ENCODE data around the gene CTNNA1.

CTNNA1 gene

DNA sequence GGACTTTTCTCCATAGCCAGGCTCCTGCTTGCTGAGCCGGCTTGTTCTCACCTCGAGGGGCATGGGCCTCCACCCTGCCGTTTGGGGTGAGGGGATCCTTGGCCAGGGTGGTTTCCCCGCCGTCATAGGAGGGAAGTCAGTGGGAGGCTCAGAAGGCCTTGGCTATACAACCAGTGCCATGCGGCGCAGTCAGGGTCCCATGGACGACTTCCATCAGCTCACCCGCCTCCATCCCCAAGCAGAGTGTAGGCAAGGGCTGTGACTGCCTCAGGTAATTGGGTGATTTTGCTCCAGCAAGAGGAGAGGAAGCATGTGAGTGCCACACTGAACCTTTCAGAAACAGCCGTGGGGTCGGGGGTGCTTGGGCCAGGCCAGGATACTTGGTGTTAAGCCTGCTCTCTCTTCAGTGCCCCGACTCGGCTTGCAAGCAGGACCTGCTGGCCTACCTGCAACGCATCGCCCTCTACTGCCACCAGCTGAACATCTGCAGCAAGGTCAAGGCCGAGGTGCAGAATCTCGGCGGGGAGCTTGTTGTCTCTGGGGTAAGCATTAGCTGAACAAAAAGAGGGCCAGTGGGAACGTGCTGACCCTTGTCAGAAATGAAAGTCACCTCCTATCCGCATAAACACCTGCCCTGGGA, 179.1 kb downstream of the CTNNA1 start:
- DNase-seq (ENCODE audit: low spot score): peak; percentile 4

DNA sequence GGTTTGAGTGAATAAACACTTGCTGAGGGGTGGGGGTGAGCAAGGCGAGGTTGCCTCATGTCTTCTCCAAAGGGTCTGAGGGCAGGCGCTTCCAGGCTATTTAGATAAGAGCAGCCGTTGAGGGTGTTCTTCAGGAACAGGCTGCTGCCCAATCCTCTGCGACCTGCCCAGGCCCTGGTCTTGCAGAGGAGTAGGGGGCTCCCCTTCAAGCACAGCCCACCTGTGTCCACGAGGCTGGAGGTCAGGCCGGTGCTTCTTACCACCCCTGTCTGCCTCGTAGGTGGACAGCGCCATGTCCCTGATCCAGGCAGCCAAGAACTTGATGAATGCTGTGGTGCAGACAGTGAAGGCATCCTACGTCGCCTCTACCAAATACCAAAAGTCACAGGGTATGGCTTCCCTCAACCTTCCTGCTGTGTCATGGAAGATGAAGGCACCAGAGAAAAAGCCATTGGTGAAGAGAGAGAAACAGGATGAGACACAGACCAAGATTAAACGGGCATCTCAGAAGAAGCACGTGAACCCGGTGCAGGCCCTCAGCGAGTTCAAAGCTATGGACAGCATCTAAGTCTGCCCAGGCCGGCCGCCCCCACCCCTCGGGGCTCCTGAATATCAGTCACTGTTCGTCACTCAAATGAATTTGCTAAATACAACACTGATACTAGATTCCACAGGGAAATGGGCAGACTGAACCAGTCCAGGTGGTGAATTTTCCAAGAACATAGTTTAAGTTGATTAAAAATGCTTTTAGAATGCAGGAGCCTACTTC, 180.5 kb downstream of the CTNNA1 start:
- DNase-seq (ENCODE audit: low spot score): no peak

DNA sequence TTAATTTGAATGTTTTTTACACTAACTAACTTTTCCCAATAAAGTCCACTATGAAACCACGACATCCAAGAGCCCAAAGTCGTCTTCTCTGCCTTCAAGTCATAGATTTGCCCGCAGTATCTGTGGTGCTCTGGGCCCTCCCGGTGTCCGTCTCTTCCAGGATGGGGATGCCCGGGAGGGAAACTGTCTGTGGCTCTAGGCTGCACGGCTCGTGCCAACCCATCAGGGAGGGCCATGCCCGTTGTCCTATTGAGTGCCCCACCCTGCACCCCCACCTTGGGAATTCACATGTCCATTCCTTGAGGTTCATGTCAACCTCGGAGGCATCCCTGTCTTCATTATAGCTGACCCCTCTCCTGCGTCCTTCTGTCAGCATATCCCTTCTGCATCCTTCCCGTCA, 181.7 kb downstream of the CTNNA1 start:
- DNase-seq (ENCODE audit: low spot score): no peak

DNA sequence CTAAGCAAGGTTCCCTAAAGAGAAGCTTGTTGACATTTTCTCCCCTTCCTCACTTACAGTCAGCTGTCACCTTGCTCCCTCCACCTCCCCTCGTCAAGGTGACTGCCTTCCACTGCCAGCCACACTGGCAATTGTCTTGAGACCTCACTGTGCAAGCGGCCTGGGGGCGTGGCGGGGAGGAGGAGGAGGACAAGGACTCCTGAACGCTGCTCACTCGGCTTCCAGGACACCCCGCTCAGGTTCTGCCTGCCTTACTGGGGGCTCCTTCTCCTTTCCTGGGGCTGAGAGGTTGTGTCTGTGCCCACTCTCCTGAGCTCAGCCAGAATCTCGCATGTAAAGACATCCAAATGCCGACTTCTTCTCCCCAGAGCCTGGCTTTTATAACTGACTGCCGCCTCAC, 182.2 kb downstream of the CTNNA1 start:
- no peak for DNase-seq (ENCODE audit: low spot score)

DNA sequence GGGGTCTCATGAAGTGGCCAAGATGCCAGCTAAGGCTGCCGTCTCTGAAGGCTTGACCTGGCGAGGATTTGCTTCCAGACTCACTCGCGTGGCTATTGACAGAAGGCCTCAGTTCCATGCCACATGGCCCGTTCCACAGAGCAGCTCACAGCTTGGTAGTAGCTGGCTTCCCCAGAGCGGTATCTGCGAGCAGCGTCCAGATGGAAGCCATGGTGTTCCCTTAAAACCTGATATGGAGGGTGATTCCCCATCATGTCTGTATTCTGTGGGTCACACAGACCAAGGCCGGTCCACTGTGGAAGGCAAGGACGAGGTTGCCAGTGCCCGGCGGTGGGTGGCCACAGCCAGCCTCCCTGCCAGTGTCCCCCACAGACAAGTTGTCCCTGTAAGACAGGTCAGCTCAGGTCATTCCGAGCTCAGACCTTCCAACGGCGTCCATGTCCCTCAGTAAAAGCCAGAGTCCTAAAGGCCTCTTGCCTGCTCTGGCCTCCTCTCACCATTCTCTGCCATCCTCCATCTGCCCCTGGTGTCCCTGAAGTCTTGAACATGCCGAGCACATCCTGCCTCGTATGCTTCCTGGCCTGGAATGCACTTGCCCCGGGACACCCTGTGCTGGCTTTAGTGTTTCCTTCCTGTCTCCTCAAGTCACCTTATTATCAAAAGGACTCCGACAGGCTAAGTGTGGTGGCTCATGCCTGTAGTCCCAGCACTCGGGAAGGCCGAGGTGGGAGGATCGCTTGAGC, 183.2 kb downstream of the CTNNA1 start:
- no peak for DNase-seq (ENCODE audit: low spot score)

DNA sequence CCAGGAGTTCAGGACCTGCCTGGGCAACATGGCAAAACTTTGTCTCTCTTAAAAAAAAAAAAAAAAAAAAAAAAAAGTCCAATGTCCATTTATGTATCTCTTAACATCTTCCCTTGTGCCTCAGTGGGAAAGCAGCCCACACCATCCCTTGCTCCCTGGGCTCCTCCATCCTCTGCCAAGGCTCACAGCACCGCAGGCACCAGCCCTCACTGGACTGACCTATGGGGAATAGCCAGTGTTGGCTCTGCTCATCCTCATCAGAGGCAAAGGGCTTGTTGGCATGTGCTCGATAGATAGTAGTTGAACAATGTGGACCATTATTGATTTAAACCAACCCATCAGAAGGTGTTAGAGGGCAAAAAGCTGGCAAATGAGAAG, 183.7 kb downstream of the CTNNA1 start:
- no peak for DNase-seq (ENCODE audit: low spot score)

DNA sequence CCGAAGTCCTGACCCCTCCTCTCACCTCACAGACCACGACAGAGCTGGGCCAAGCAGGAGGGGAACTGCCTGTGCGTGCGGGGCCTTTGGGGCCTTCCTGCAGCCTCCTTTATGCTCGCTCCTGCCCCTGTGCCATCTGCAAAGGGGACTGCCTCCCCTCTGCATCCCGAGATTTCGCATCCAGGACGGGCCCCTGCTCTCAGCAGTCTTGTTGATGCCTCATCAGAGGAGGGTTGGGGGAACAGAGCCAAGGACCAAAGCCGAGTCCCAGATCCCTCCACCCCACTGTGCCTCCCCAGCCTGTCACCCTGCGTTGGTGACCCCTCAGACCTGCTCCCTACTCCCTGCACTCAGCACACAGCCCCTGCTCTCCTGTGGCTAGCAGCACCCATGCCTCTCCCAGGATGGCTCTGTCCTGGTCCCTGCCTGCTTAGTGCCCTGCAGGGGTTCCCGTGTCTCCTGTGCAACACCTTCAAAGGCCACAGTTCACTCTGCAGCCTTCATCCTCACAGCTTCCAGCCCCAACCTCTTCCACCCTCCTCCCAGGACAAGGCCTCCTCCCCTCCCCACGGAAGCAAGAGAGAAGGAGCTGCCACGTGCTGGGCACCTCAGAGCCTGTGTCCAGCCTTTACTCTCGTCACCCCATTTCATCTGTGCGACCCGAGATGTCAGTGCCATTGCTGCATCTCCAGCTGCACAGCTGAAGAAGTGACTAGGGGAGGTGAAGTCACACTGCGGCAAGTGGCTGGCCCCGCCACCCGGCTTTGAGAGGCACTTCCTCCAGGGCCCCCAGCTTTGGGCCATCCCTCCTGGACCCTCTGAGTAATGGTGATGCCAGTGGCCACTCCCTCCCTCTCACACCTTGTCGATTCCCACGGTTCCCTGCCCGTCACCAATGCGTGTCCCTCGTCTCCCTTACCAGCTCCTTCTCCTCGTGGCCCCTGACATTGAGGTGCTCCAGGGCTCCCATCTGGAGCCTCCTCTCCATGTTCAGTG, 184.5 kb downstream of the CTNNA1 start:
- DNase-seq (ENCODE audit: low spot score): no peak

DNA sequence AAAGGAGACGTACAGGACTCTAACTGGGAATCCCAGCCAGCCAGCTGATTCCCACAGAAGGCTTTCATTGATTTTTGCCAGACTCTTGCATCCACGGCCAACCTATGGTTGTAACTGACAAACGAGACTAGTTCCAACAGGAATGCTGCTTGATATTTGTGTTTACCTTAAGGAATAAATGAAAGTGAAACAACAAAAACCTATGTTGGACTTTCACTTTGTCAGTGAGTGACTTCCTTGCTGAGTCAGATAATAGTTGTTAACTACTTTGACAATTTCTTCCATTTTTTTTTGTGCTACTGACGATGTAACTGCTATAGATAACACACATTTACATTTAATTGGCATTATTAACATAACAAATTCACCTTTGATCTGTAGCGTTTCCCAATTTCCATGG, 185.3 kb downstream of the CTNNA1 start:
- DNase-seq (ENCODE audit: low spot score): no peak

DNA sequence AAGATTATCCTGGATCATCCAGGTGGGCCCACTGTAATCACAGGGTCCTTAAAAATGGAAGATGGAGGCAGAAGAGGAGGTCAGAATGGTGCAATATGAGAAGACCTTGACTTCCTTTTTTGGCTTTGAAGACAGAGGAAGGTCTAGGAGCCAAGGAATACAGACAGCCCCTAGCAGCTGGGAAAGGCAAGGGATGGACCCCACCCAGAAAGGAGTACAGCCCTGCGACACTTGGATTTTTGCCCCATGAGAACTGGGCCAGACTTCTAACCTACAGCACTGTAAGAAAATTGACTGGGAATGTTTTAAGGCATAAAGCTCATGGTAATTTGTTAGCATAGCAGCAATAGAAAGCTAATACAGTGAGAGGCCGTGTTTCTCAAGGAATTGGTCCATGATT, 188.8 kb downstream of the CTNNA1 start:
- no peak for DNase-seq (ENCODE audit: low spot score)

DNA sequence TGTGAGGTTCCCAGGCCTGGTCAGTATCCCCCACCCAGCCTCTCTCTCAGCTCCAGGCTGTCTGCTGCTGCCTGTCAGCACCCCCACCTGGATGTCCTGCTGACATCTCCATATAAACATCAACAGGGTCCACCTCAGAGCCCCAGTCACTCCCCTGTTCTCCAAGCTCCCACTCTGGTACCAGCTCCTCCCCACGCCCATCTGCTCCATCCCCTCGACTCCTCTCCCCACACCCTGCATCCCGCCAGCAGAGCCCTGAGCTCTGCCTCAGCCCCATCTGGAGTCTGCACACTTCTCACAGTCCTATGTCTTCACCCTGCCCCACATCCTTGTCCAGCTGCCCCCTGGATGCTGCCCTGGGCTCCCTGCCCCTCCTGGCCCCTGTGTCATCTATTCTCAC, 189.6 kb downstream of the CTNNA1 start:
- no peak for DNase-seq (ENCODE audit: low spot score)

DNA sequence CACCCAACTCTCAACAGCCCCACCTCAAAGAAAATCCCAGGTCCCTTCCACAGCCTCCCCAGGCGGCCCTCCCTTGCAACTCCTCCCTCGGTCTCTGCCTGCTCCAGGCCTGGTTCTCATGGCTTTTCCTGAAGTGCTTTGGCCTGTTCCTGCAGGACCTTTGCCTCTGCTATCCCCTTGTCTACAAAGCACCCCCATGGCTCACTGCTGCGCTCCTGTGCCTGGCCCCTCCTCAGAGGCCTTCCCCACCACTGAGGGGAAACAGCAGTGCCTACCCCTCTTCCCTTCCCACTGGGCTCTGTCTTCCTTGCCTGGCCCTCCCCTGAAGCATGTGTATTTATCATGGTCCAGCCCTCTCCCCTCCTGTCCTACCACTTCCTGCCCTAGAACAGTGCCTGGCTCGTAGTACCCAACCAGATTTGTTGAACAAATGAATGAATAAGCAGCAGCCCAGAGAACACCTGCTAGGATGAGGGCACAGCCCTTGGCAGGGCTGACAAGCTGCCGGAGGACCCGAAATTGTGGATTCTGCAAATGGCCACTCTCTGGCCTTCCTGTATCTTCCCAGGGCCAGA, 190.5 kb downstream of the CTNNA1 start:
- DNase-seq (ENCODE audit: low spot score): no peak

DNA sequence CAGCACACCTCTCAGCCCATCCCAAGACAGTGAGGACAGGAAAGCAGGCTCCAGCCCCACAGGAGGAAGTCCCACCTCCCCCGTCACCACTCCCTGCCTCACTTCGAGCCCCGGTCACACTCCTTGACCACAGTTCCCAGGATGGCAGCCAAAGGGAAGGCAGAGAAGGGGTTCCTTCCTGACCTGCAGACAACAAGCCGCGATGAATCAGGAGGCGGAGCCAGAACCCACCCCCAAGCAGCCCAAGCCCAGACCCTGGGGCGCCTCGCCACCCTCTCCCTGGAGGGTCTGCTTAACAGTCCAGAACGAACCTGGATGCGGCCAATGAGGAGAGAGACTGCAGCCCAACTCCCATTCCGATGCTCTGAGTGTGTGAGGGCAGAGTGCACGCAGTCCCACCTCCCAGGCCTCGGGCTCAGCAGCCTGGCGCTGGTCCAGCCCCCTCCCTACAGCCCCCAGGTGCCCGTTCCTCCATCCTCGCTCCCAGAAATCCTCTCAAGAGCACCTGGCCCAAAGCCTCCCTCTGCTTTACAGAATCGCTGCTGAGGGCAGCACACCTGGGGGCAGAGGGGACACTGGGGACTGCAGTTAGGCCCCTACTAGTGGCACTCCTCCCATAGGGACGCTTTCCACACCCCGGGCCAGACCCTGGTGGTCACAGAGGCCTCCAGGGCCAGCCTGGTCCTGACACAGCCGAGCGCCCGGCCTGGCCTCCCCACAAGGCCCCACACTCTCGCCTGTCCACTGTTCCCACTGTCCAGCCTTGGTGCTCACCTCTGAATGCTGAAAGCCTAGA, 191.5 kb downstream of the CTNNA1 start:
- no peak for DNase-seq (ENCODE audit: low spot score)

DNA sequence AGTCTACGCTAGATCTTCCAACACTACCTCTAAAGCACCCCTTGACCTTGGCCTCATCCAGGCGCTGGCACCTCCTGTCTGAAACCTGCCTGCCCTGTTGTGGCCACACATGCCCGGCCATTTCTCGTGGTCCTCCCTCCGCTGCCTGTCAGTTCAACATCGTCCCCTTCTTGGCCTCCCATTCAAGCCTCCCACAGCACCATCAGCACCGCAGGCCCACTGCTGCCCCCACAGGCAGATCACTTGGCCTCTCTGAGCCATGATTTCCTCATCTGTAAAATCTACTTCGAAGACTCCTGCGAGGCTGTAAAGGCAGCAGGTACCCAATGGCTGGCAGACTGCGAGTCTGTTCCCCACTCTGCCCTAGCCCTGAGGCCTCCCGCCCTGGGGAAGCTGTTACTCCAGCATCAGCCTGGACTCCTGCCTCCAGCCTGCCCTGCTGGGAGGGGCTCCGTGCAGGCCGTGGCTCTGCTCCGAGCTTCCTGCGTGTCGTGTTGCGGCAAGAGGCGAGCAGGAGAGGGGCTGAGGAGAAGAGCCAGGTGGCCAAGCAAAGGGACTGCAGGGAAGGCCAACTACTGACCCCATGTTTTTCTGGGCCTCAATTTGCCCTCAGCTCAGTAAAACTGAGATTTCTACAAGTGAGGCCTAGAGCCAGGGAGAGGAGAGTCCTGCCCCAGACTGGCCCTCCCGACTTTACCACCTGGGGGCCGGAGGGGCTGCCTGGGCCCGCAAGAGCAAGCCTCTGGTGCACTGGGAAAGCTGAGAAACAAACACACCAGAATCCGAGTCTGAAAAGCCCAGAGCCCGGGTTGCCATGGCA, 192.4 kb downstream of the CTNNA1 start:
- no peak for DNase-seq (ENCODE audit: low spot score)

DNA sequence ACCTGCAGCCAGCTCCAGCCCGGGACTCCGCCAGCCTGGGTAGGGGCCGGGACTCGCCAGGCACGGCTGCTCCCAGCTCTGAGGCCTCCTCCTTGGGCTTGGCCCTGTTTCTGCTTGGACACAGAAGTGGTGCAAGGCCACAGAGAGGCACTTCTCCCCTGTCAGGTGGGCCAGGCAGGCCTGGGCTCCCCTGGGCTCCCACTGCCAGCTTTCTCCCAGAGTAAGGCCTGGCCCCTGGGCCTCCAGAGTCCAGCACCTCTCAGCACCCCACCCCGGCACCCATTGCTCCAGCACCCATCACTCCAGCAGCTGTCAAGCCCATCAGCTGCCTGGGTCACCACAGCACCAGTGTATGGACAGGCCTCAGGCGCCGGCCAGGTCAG, 193.0 kb downstream of the CTNNA1 start:
- no peak for DNase-seq (ENCODE audit: low spot score)

DNA sequence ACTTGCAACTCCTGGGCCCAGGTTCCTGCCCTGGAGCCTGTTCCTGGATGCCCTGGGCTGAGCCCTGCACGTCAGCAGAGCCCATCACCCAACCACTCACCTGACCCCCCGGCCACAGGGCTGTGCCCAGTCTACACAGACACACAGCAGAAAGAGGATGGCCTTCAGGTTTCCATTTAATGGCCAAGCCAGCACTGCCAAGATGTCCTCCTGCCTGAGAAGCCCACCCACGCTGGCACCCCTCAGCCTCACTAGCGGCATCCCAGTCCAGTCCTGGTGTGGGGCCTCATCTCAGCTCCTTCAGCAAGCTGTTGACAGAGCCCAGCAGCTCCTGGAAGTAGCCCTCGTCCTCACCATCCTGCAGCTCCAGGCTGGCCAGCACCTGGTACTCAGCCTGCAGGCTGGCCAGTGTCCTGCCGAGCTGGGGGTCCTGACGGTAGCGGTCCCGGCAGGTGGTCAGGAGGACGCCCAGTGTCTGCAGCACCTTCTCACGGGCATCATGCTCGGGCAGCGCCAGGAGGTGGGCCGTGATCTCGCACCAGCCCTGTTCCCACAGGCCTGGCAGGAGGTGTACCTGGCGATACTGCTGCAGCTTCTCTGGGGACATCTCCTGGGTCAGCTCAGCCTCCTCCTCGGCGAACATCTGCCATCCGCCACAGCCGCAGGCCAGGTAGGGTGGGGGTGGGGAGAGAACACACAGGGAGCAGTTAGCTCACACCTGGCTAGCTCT, 193.8 kb downstream of the CTNNA1 start:
- no peak for DNase-seq (ENCODE audit: low spot score)

DNA sequence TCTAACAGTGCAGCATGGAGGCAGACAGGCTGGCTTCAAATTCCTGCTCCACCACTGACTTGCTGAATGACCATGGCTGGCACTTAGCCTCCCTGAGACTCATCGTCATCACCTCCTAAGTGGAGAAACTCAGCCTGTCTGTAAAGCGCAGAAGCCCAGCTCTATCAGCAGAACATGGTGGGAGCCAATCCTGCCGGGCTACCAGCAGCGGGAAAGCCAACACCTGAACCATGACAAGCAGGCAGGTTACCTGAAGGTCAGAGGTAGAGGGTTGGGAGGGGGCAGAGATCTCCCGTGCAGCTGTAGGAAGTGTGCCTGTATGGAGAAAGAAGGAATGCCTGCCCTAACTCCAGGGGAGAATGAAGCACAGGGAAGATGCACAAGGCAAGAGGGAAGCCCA, 194.6 kb downstream of the CTNNA1 start:
- DNase-seq (ENCODE audit: low spot score): no peak

DNA sequence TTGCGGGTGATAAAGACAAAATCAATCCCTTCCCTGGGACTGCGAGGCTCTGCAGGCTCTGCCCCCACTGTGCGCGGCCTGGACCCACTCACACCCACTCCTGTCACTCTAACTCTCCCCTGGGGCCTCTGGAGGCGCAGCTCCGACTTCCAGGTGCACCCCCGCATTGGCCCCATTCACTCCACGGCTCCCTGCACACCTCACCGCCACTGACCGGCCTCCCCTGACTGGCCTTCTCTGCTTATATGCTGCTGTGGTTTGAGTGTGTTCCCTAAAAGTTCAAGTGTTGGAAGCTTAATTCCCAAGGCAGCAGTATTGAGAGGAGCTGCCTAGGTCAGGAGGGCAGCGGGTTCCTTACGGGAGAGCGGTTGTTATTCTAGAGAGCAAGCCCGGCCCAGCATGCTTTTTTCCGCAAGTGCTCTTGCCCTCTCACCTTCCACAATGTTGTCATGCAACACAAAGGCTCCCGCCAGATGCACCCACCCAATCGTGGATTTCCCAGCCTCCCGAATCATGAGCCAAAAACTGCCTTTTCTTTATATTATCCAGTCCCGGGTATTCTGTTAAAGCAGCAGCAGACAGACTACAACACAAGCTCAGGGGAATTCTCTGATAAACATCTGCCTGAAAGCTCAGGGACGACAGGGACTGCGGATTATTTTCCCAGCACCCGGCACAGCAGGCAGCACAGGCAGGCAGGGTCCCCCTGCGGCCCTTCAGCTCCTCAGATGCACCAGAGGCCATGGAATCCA, 195.4 kb downstream of the CTNNA1 start:
- DNase-seq (ENCODE audit: low spot score): no peak

DNA sequence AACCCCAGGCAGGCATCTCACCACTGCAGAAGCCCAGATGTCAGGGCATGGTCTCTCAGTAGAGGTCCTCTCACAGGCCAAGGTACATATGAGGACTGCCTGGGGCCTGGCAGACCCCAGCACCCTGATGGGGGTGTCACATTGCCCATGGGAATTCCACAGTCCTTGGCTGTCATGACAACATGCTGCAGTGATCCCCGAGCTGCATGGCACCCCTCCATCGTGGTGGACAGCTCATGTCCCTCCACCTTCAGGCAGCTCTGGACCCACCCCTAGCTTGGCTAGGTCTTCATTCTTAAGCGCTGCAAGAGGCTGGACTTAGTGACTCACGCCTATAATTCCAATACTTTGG, 196.0 kb downstream of the CTNNA1 start:
- DNase-seq (ENCODE audit: low spot score): no peak

DNA sequence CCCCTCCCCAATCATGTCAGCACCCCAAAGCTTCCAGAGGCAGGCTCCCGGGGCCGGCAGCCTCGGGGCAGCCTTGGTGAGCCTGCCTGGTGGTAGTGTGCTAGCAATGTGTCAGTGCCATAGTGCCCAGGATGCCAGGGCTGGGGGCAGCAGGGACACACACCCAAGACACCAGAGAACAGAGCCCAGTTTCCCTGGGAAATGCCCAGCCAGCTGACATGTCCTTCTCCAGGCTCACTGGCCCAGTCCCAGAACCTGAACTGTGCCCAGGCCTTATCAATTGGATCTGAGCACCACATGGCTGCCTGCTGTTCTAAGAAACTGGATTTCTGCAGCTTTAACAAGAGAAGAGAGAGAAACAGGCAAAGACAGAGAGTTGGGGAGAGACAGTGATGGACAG, 196.8 kb downstream of the CTNNA1 start:
- DNase-seq (ENCODE audit: low spot score): no peak

Data from activated CD4-positive, alpha-beta T cell treated with anti-CD3 and anti-CD28 coated beads, Interleukin-2, Interleukin-4, amounts not matched to agents 100 ng/mL and 50 ng/mL, durations not matched to agents 16 hours and 8 hours (primary cell).